Measurements from ENCODE around the gene GRIK4.

GRIK4 gene

GRCh38 chr11:120547811-120548681, 36.5 kb downstream of the GRIK4 start:
- H3K4me3 ChIP-seq (ENCODE audit: low read depth, low read length) = no peak overlapping the region
- peak; percentile 87 for DNase-seq (ENCODE audit: low read depth)
- TF ChIP-seq CTCF (conservative IDR thresholded peaks at IDR 0.05; ENCODE audit: low read depth, low read length) = no peak

- no peak overlapping the region for H3K4me3 ChIP-seq (ENCODE audit: low read depth, low read length)
- TF ChIP-seq CTCF (conservative IDR thresholded peaks at IDR 0.05; ENCODE audit: low read depth, low read length) = no peak
- no peak for DNase-seq (ENCODE audit: low read depth)
Observed at GRCh38 chr11:120548682-120549209, 37.2 kb downstream of the GRIK4 start.

GRCh38 chr11:120549346-120549745, 37.8 kb downstream of the GRIK4 start:
- no peak overlapping the region for H3K4me3 ChIP-seq (ENCODE audit: low read depth, low read length)
- TF ChIP-seq CTCF (conservative IDR thresholded peaks at IDR 0.05; ENCODE audit: low read depth, low read length) = no peak
- no peak for DNase-seq (ENCODE audit: low read depth)

GRCh38 chr11:120550007-120550406, 38.5 kb downstream of the GRIK4 start:
- no peak for DNase-seq (ENCODE audit: low read depth)
- TF ChIP-seq CTCF (conservative IDR thresholded peaks at IDR 0.05; ENCODE audit: low read depth, low read length) = no peak

GRCh38 chr11:120551191-120551590, 39.6 kb downstream of the GRIK4 start:
- DNase-seq (ENCODE audit: low read depth) = no peak
- no peak for TF ChIP-seq CTCF (conservative IDR thresholded peaks at IDR 0.05; ENCODE audit: low read depth, low read length)
- H3K4me3 ChIP-seq (ENCODE audit: low read depth, low read length) = no peak overlapping the region

More at GRCh38 chr11:120550007-120550406, 38.5 kb downstream of the GRIK4 start:
- H3K4me3 ChIP-seq (ENCODE audit: low read depth, low read length) = no peak overlapping the region

- H3K4me3 ChIP-seq (ENCODE audit: low read depth, low read length) = no peak overlapping the region
- DNase-seq (ENCODE audit: low read depth) = peak; percentile 66
- peak; percentile 4 for TF ChIP-seq CTCF (conservative IDR thresholded peaks at IDR 0.05; ENCODE audit: low read depth, low read length)
Observed at GRCh38 chr11:120554766-120555432, 43.4 kb downstream of the GRIK4 start.

Data from choroid plexus epithelial cell (primary cell).